Stimulated activated CD4-positive, alpha-beta T cell treated with anti-CD3 and anti-CD28 coated beads, TNF-alpha, amount 100 ng/mL, for 48 hours (primary cell): ENCODE data around the gene PLXNA2.

ENCODE experiments used
- DNase-seq, 3 donors: peaks; one replicate each; pipeline ENCODE4 v3.0.0-alpha.2; 2020; ENCODE audit warnings: low read depth in 3 of 3

PLXNA2 gene

DNA sequence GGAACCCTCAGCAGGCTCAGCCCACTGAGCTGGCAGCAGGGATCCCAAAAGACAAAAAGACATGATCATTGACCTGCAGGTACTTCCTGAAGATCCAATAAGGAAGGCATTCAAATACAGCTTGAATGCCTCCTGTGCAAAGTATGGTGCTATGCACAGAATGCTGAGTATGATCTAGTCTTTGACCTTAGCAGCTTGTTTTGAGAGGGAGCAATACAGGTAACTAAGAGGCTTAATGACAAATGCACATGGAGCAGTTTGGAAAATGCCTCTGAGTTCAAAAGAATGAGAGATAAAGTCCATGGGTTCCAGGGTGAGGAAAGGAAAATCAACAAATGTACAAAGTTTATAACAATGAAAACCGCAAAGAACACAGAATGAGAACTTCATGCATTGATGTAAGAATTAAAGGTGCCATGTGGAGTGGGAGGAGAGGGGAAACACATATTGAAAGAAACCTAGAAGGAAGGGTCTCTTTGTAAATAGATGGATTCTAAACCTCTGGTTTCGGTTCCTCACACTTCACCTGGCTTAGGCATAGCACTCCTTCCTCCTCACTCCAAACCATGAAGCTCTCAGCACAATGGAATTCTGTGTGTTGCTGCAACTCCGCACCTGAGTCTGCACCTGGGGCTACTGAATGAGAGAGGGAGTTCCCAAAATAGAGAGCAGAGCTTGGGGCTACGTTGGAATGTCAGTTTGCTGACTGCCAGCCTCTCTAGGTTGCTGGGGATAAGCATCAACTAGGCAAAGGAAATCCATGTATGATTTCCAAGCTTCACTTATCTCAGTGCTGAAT lies 77.6 kb downstream of the PLXNA2 start:
- no peak for DNase-seq

DNA sequence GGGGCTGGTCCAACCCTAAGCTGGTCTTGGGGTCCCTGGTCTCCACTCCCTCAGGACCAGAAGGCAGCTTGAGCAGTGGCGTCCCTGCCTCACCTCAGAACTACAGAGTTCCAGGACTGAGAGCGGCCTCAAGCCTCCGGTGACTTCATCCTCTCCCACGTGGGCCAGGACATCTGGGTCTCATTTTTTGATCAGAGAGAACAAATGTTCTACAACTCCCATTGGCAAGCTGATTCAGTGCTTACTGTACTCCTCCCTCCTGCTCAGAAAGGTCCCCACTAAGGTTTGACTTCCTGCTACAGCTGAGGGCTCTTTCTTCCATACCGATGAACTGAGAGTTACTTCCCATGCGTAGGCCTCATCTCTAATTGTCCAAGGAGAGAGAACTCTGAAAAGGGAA lies 78.5 kb downstream of the PLXNA2 start:
- DNase-seq: no peak

- DNase-seq: no peak
These were observed 79.6 kb downstream of the PLXNA2 start for GRCh38 chr1:208164609-208165008.

- no peak for DNase-seq
These were observed 80.6 kb downstream of the PLXNA2 start for GRCh38 chr1:208163539-208163938.

DNA sequence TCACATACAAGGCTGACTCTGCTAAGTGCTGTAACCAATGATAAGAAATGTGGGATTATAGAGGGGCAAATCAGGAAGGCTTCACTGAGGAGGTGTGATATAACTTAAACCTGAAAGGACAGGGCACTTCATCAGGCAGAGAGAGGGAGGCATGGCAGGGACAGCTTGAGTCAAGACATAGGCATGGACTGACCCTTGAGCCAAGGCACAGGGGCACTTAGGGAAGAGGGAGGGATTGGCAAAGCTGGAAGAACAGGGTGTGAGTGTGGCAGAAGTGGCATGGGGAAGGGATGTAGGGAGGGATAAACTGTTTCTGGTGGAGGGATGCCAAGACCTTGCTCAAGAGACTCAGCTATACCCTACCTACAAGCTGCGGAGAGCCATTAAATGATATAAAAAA lies 81.3 kb downstream of the PLXNA2 start:
- no peak for DNase-seq

GRCh38 chr1:208161656-208162375 lies 82.4 kb downstream of the PLXNA2 start:
- no peak for DNase-seq

DNA sequence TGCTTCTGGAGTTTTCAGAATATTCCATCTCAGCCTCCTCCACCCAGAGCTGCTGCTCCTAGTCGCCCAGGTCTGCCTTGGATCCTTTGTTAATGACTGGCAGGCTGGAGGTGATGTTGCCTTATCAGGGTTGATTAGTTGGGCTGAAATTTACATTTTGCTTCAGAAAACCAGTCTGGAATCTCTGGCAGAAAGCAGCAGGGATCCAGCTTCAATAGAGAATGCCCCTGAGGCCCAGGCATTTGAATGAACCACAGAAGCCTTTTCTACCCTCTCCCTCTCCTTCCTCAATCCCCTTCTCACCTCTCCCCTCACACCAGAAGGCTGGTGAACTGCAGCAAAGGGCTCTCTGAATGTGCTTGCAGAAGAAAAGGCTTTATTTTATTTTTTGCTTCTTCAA lies 83.2 kb downstream of the PLXNA2 start:
- no peak for DNase-seq

DNA sequence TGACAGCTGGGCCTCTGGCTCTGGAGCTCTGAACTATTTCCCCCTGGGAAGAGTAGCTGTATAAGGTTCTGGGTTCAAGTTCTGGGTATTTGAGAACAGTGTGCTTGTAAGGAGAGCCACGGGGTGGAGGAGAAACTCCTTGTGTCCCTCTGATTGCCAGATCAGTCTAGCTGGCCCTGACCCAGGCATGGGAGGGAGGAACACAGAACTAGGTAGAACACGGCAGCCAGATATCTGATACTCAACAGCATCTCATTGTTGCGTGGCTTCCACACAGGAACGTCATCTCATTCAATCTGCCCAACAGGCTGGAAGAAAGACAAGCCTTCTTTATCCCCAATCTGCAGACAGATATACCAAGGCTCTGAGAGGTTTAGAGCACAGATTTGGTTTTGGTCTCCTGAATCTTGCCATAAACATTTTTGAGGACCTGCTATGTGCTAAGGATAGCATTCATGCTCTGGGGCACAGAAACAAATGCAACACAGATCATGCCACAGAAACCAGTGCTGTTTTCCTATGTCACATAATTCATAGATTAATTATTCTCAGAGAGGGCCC lies 83.8 kb downstream of the PLXNA2 start:
- DNase-seq: no peak

- no peak for DNase-seq
These were observed 84.5 kb downstream of the PLXNA2 start for GRCh38 chr1:208159555-208160258.

DNA sequence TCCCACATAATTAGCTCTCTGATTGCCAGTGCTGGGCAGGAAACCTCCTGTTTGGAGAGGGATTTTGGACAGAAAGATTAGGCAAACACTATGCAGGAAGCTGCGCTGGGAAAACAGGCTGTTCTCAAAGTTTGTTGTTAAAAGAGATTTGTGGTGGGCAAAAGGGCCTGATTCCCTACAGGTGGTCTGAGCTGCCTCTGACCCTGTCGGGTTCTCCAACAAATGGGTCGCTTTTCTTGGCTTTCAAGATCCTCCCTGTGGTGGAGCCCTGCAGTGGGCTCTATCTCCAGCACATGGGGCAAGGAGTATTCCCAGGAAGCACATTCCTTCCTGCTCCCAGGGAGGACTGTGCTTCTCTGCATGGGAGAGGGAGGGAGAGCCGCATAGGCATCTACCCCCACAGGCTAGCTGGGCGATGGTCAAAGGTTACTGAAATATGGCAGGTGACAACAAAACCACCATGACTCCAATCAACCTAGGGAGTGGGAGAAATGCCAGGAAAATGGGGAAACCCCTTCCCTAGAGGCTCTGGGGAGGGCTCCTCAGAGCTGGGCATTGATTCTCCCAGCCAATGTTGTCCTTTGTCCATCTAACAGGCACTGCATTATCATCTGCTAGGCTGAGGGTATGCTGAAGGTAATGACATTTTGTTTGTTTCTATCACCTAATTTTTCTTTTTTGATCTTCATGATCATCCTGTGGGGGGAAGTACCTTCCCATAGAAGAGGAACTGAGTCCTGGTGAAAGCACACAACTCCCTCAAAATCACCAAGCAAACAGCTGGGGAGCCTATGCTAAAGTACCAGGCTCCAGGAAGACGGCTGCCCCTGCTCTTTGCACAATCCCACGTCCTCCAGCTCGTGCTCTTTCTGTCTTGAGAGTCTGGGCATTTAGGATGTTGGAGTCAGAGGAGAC lies 85.3 kb downstream of the PLXNA2 start:
- DNase-seq: no peak

DNA sequence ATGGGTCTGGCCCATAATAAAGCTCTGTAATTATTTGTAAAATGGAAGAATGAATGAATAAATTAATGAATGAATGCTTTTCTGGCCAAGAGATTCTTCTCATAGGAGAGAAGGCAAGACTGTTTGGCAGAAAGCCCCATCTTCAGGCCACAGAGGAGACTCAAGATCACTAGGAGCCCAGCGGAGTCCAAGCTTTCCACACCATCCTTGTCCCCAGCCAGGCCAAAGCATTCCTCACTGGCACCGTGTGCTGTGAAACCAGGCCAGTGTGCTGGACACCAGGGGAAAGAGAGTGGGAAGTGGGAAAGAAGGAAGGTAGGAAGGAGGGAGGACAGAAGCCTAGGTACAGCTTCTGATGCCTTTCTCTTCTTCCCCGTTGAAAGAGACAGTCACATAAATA lies 86.4 kb downstream of the PLXNA2 start:
- no peak for DNase-seq

DNA sequence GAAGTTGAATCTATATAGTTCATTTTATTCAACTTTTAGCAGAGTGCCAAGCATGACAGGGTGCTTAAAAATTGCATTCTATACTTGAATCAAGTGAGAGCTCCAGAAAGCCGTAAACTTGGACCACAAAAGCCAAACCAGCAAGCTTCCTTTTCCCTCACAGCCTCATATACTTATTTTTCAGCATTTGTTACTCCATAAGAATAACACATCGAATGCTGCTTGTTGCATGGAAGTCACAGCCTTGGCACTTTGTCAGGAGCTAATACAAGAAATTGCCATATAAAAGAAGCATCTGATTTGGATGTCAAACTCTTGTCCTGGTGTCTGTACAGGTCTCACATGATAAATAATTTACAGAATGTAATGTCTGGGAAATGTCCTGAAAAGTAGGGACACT lies 87.4 kb downstream of the PLXNA2 start:
- no peak for DNase-seq

DNA sequence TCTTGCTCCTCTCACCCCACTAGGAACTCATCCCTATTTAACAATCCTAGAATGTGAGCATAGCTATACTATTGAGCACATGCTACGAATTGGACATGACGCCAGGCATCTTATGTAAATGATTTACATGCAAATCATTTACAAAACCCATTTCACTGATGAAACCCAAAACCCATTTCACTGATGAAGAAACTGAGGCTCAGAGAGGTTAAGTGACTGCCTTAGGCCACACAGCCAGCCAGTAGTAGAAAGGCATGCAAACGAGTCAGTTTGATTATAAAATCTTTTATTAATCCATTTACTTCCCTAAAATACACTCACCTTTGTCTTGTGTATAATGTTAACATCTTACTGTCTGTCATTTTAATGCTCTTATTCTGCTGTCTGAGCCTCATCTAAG lies 87.9 kb downstream of the PLXNA2 start:
- DNase-seq: no peak

DNA sequence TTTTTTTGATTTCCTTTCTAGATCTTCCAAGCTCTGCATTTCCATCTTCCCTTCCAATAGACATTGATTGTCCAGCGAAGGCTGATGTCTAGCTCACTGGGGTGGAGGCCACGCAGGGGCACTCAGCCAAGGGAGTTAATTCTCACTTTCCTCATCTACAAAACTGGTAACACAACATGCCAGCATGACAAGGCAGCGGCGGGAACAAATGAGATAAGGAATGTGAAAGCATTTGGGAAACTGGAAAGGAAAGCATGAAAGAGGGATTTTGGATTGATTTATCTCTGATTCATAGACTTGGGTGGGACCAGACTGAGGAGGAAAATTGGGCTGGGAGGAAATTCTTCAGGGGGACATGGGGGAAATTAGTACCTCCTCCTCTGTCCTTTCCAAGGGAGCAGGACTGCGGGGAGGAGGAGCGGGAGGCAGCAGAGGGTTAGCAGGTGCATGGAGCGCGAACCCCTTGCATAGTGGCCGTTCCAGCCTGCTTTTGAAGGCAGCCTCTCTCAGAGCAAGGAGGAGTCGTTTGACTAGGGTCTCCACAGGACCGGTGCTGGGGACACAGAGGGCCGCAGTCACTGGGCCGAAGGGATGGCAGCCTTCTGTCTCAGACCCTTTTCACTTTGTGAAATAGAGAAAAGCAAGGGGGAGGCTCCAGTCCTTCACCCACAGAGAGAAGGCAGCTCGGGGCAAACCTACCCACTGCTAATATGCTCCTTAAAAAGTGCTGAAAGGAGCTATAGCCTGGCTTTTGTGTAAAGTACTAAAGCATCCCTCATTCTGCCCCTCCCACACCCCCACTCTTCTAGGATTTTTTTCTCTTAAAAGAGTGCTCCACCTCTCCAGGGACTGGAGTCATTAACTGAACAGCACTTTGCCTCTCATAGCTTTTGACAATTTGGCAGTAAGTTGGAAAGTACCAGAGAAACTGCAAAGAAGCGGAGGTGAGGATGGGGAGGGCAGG lies 89.2 kb downstream of the PLXNA2 start:
- no peak for DNase-seq

DNA sequence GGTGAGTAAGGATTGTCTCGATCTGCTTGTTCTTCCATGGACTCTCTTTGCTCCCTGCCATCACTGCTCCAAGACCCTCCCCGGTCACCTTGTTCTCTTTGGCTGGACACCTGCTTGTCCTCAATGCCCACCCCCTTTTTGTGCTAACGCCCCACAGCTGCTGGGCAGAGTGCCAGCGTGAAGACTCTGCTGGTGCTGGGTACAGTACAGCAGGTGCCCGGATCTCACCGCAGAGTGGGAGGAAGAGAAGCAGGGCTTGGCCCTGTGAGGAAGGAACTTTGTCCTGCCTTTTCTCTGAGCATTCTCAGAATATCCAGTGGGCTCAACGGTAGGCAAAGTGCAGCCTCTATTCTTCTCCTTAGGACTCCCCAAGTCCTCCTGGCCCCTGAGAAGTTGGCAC lies 90.1 kb downstream of the PLXNA2 start:
- no peak for DNase-seq

- DNase-seq: no peak
These were observed 90.8 kb downstream of the PLXNA2 start for GRCh38 chr1:208153386-208153785.

DNA sequence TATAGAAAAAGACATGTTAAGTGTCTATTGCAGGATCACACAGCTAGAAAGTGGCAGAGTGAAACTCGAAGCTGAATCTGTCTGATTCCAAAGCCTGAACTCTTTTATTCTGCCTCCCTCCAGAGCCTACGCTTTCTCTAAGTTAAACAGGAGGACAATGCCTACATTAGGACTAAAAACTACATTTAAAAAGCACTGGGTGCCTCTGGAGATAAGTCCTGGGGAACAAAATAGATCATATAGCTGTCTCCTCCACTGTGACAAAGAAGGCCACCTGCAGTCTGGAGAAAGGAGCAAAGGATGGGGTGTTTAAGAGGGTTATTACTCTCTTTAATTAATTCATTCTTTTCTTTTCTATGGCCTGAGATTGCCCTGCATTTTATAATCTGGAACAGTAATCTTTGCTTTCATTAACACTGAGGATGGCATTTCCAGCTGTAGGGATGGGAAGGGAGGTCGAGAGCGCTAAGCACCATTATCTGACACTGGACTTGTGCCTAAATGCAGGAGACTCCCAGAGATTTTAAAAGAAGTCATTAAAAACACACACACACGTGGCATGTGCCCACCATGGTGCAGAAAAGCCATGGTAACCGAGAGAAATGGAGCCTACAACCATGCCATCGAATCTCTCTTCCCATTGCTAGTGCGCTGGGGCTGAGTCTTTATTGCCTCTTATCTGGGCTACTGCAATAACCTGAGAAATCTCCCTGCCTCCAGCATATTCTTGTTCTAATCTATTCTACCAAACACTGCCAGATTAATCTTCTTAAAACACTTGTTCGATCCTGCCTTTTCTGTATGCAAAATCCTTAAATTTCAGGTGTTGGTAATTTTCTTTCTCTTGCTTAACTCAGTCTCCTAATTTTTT lies 92.2 kb downstream of the PLXNA2 start:
- no peak for DNase-seq

DNA sequence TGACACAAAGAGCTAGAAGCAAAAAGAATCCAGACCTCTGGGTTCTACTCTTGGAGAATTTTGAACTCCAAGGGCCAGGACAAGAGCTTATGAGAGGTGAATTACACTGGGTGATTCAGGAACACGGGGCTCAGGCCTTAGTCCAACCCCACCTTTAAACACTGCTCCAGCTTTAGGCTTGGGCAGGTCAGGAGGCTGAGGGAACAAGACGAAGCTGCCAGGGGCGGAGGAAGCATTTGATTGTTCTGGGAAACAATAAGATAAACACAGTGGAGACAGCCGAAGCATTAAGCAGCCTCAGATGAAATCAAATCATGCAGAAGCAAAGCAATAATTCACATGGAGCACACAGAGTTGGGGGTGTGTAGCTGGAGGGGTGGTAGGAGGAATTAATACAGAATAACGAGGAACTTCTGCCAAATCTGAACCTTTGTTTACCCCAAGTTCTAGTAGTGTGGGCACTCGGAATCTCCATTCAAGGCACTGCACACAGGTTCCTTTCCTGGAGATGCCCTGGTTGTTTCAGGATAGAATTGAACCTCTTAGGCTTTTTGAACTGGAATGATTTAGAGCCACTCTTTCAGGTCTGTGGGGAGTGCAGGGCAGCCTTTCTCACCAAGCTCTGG lies 93.2 kb downstream of the PLXNA2 start:
- no peak for DNase-seq
